Panc1 (cell line): ENCODE data around the gene NRP1. TPM values are rescaled to one million over a fixed set of nuclear protein-coding genes. Genes with fewer than 3 reads are reported as not detected.

Experiments
- ATAC-seq: fragments of 200-7000 bp; cut with Tn5 transposase; 2 replicates; pipeline ENCODE4 v1.9.1; 2020; ENCODE audit warnings: mild to moderate bottlenecking, moderate library complexity
- BruUV-seq: library from RNA; stranded (reverse); fragments of 400-500 nt; replicated peaks from 2 replicates; lab custom pipeline; 2021; lab: Mats Ljungman, UMichigan
- CTCF ChIA-PET: fragments of 300-600 bp; sonication (Branson Sonifier 250); formaldehyde crosslinking; loops from one replicate; lab custom pipeline; 2022; ENCODE audit warnings: antibody characterized with exemption; lab: Charles Lee
- POLR2A ChIA-PET: fragments of 300-600 bp; sonication (Branson Sonifier 250); formaldehyde crosslinking; loops from one replicate; lab custom pipeline; 2022; ENCODE audit warnings: antibody characterized with exemption; lab: Charles Lee
- DNase-seq: peaks from one replicate; pipeline ENCODE4 v3.0.0-alpha.2; 2010; ENCODE audit warnings: low read depth, low spot score
- H3K27ac ChIP-seq: 2 replicates; pipeline ENCODE4 v1.5.1; 2011; ENCODE audit warnings: mild to moderate bottlenecking, low read length, inconsistent platforms
- H3K27me3 ChIP-seq: fragments of 200-500 bp; sonication (Bioruptor generic); 2 replicates; pipeline ENCODE4 v1.6.0; 2014; ENCODE audit warnings: low read length, inconsistent platforms; ENCODE audit not compliant: control insufficient read depth, insufficient read depth
- H3K36me3 ChIP-seq: fragments of 200-500 bp; sonication (Bioruptor generic); 2 replicates; pipeline ENCODE4 v1.5.1; 2014; ENCODE audit warnings: inconsistent platforms, mild to moderate bottlenecking, low read length, moderate library complexity; ENCODE audit not compliant: control insufficient read depth, insufficient read depth
- H3K4me1 ChIP-seq: 2 replicates; pipeline ENCODE4 v1.5.1; 2011; ENCODE audit warnings: inconsistent platforms, mild to moderate bottlenecking, low read length, moderate library complexity; ENCODE audit not compliant: control insufficient read depth, insufficient read depth
- H3K4me3 ChIP-seq, 2 experiments: 2 replicates each; pipeline ENCODE4 v1.5.1; 2011 to 2012; ENCODE audit warnings: low read depth in 2 of 2, low read length in 2 of 2, mild to moderate bottlenecking in 2 of 2, inconsistent platforms in 1 of 2, moderate library complexity in 1 of 2
- H3K9me3 ChIP-seq: fragments of 200-500 bp; sonication (Bioruptor generic); 2 replicates; pipeline ENCODE4 v1.5.1; 2014; ENCODE audit warnings: low read depth, mild to moderate bottlenecking, inconsistent platforms, low read length, moderate library complexity; ENCODE audit not compliant: control insufficient read depth, insufficient read depth
- POLR2AphosphoS5 ChIP-seq: IDR thresholded peaks from 2 replicates; pipeline ENCODE4 v1.6.1; 2012; ENCODE audit warnings: mild to moderate bottlenecking, low read depth, low read length, moderate library complexity
- SIN3A ChIP-seq: IDR thresholded peaks from 2 replicates; pipeline ENCODE4 v1.6.1; 2012; ENCODE audit warnings: low read depth, mild to moderate bottlenecking, low read length, moderate library complexity, borderline replicate concordance; ENCODE audit not compliant: insufficient read depth
- TCF7L2 ChIP-seq: IDR thresholded peaks from 2 replicates; pipeline ENCODE4 v1.6.1; 2011; ENCODE audit warnings: mild to moderate bottlenecking, low read depth, low read length, inconsistent platforms
- in situ Hi-C: cut with HindIII; loops from 2 replicates; pipeline ENCODE4 v1.10.0; 2016; ENCODE audit warnings: low sequenced_read_pairs, low pct_unique_long_range_greater_than_20kb
- intact Hi-C: fragments of 100-400 bp; cut with micrococcal nuclease; formaldehyde crosslinking; loops from one replicate; pipeline ENCODE4 v1.10.0; 2022; ENCODE audit not compliant: unreplicated experiment
- total RNA-seq: library from RNA; stranded (reverse); gene quantifications from one replicate; pipeline ENCODE4 v1.2.1, GENCODE V29; 2021; ENCODE audit not compliant: unreplicated experiment
- TF ChIP-seq, protein P1 (sequence below): fragments of 450-650 bp; IDR thresholded peaks from 2 replicates; pipeline ENCODE4 v1.5.1; 2017; ENCODE audit warnings: mild to moderate bottlenecking
- TF ChIP-seq, protein P2 (sequence below), 2 experiments: IDR thresholded peaks; 2 replicates each; pipeline ENCODE4 v1.6.1; 2011 to 2012; ENCODE audit warnings: low read depth in 2 of 2, control low read depth in 1 of 2, low read length in 1 of 2, mild to moderate bottlenecking in 1 of 2, moderate library complexity in 1 of 2; ENCODE audit not compliant: insufficient read depth in 1 of 2

The NRP1 gene
- total RNA-seq, 1 experiment from 2014 or later = 93.4 TPM

DNA sequence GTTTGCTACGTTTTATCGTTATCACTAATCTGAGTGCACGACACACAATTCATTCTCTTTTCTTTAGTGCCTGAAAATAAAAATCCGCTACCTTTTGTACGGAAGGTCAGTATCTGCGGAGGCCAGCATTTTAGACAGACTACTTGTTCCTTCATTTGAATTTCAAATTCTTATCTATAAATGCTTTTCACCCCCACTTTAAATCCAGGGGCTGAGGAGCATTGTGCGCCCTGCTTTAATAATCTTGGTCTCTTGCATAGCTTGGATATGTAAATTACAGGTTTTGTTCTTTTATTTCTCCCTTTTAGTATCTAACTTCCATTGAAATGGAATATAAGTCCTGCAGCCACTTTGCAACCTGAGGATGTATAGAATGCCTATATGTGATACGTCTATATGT lies 44.7 kb downstream of the NRP1 start:
- CTCF ChIA-PET = interaction anchor here (0.6 kb wide), 1 partner anchor 25 kb away, joined by 8 read pairs; no protein-coding TSS in a partner anchor
- POLR2A ChIA-PET = interaction anchor here (1.7 kb wide), 1 partner anchor 17 kb away, joined by 4 read pairs; no protein-coding TSS in a partner anchor
- ATAC-seq = no peak
- H3K27me3 ChIP-seq = no peaks in the 10 kb centered on the region
- no peak for DNase-seq
- TF ChIP-seq SIN3A (no peak), POLR2AphosphoS5 (no peak), TCF7L2 (no peak)
- TF ChIP-seq, protein P1, sequence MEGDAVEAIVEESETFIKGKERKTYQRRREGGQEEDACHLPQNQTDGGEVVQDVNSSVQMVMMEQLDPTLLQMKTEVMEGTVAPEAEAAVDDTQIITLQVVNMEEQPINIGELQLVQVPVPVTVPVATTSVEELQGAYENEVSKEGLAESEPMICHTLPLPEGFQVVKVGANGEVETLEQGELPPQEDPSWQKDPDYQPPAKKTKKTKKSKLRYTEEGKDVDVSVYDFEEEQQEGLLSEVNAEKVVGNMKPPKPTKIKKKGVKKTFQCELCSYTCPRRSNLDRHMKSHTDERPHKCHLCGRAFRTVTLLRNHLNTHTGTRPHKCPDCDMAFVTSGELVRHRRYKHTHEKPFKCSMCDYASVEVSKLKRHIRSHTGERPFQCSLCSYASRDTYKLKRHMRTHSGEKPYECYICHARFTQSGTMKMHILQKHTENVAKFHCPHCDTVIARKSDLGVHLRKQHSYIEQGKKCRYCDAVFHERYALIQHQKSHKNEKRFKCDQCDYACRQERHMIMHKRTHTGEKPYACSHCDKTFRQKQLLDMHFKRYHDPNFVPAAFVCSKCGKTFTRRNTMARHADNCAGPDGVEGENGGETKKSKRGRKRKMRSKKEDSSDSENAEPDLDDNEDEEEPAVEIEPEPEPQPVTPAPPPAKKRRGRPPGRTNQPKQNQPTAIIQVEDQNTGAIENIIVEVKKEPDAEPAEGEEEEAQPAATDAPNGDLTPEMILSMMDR = no peak
- TF ChIP-seq, protein P2, sequence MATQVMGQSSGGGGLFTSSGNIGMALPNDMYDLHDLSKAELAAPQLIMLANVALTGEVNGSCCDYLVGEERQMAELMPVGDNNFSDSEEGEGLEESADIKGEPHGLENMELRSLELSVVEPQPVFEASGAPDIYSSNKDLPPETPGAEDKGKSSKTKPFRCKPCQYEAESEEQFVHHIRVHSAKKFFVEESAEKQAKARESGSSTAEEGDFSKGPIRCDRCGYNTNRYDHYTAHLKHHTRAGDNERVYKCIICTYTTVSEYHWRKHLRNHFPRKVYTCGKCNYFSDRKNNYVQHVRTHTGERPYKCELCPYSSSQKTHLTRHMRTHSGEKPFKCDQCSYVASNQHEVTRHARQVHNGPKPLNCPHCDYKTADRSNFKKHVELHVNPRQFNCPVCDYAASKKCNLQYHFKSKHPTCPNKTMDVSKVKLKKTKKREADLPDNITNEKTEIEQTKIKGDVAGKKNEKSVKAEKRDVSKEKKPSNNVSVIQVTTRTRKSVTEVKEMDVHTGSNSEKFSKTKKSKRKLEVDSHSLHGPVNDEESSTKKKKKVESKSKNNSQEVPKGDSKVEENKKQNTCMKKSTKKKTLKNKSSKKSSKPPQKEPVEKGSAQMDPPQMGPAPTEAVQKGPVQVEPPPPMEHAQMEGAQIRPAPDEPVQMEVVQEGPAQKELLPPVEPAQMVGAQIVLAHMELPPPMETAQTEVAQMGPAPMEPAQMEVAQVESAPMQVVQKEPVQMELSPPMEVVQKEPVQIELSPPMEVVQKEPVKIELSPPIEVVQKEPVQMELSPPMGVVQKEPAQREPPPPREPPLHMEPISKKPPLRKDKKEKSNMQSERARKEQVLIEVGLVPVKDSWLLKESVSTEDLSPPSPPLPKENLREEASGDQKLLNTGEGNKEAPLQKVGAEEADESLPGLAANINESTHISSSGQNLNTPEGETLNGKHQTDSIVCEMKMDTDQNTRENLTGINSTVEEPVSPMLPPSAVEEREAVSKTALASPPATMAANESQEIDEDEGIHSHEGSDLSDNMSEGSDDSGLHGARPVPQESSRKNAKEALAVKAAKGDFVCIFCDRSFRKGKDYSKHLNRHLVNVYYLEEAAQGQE (IDR thresholded peaks at IDR 0.05; ENCODE audit: insufficient read depth in 1 of 2, low read depth in 2 of 2, low read length in 1 of 2) = no peak
- BruUV-seq = no TSS peak
- H3K4me3 ChIP-seq = no peak overlapping the region
- peaks cover 82% of the 10 kb centered on the region for H3K4me1 ChIP-seq
- H3K36me3 ChIP-seq = no peaks in the 10 kb centered on the region; the same call in 1 of the 2 replicates
- in situ Hi-C loops (no loop called here), intact Hi-C loops (no loop called here)
- no peaks in the 10 kb centered on the region for H3K9me3 ChIP-seq
- peak overlapping the region; percentile 96 for H3K27ac ChIP-seq

DNA sequence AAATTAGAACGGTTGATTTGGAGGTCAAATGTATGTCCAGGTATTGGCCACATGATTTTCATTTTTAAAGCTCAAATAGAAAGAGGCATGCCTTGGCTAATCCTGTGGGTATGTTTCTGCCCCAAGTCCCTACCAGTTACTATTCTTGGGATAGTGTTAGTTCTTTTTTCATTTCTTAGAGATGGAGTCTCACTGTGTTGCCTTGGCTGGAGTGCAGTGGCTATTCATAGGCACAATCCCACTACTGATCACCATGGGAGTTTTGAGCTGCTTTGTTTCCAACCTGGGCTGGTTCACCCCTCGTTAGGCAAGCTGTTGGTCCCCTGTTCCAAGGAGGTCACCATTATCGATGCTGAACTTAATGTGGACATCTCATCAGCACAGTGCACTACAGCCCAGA lies 46.3 kb downstream of the NRP1 start:
- no peak for TF ChIP-seq SIN3A
- TF ChIP-seq POLR2AphosphoS5 = no peak
- TF ChIP-seq, protein P2 (IDR thresholded peaks at IDR 0.05; ENCODE audit: insufficient read depth in 1 of 2, low read depth in 2 of 2, low read length in 1 of 2) = no peak
- no peak for TF ChIP-seq TCF7L2
- TF ChIP-seq, protein P1 = no peak
- POLR2A ChIA-PET = no interaction called here
- Histone ChIP-seq H3K4me3 (no peak overlapping the region), H3K36me3 (no peaks in the 10 kb centered on the region; the same call in 1 of the 2 replicates), H3K27me3 (no peaks in the 10 kb centered on the region), H3K27ac (peak overlapping the region; percentile 96), H3K9me3 (no peaks in the 10 kb centered on the region), H3K4me1 (peaks cover 89% of the 10 kb centered on the region)
- intact Hi-C loops = no loop called here
- BruUV-seq = no TSS peak
- CTCF ChIA-PET = interaction anchor here (0.7 kb wide), 1 partner anchor 15 kb away, joined by 3 read pairs; no protein-coding TSS in a partner anchor
- ATAC-seq = no peak
- no peak for DNase-seq
- in situ Hi-C loops = no loop called here
